HG03139 (cell line): Measurements from ENCODE around the gene LSP1.

Experiments used
- ATAC-seq: cut with Tn5 transposase; IDR thresholded peaks from one replicate; pipeline ENCODE4 v1.9.1; 2021; ENCODE audit not compliant: unreplicated experiment

The LSP1 gene

DNA sequence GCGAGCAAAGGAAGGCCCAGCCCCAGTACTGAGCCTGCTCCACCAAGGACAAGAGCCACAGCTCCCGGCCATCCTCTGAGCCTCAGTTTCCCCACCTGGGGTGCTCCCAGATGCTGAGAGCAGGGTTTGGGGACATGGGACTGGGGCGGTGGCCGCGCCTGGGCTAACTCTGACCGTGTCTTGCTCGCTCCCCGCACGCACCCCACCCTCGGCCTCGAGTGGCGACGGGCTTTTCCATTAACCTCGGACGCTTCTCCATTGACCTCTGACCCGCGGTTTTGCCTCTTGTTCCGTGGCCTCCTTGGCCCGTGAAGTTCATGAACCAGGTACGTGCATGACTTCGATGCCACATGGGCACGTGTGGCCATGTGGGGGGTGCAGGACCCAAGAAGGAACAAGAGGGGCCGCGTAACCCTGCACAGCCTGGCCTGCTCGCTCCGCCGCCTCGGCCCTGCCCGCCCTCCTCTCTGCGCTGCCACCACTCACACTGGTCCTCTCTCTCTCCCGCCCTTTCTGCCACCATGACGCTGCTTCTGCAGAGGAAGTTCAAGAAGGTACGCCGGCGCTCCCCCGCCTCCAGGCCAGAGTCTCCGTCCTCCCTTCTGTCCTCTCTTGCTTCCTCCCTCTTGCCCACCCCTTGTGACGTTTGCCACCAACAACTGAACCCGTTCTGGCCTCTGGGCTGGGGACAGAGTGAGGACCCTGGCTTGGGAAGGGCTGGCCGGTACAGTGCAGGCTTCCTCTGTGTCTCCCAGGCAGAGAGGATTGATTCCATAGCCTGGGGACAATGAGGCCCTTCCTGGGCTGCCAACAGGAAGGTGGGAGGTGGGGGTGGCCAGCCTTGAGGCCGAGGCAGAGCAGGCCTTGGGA, 73.5 kb downstream of the LSP1 start:
- no peak for ATAC-seq

DNA sequence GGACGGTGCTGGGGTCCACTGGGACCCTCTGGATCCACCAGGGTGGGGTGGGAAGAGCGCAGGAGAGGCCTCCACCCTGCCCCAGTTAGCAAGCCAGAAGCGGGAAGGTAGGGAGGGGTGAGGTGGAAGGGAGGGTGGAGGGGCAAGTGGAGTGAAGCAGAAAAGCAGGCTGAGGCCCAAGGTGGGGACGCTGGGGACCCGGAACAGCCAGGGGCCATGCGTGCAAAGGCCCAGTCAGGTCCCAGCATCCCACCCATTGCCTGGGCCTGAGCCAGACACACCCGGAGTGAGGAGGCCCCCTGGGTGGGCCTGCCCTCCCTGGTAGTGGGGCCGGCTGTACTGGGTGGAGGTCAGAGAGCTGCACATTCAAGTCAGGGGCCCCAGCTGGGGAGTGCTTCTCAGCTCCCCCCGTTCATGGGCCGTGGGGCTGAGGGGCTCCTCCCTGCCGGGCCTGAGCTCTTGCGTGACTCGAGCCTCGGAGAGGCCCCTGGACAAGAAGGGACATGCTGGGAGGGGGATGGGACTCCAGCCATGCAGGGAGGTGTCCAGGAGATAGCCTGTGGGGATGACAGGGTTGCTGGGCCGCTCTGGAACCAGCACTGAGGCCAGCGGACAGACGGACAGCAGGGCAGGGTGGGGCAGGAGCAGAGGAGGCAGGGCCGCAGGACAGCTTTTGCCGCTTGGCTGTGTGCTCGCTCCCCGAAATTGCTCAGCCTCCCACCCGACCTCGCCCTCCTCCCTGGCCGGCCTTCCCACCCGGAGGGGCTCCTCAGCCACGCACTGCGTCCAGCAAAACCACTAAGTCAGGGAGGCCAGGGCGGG, 74.4 kb downstream of the LSP1 start:
- no peak for ATAC-seq

DNA sequence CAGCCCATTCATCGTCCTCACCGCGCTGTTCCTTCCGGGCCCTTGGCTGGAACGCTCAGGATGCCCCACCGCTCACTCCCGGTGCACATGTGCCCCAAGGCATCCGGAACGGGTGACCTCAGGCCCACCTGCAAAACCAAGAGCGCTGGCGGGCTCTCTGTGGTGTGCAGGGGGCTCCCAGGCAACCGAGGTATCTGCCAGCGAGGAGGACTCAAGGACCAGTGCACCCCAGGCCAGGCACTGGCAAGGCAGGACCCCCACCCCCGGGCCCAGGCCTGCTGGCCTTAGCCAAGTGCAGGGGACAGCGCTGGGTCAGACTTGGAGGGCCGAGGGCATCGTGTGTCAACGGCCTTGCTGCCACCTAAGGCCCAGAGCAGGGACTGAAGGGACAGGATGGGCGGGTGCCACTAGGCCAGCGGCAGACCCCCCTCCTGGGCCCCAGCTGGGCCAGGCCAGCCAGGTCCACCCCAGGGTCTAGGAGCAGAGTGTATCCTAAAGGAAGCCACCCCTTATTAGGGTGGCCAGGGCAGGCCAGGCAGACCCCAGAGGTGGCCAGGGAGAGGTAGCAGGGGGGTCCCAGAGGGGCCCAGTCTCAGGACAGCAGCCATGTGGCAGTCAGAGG, 75.1 kb downstream of the LSP1 start:
- no peak for ATAC-seq

DNA sequence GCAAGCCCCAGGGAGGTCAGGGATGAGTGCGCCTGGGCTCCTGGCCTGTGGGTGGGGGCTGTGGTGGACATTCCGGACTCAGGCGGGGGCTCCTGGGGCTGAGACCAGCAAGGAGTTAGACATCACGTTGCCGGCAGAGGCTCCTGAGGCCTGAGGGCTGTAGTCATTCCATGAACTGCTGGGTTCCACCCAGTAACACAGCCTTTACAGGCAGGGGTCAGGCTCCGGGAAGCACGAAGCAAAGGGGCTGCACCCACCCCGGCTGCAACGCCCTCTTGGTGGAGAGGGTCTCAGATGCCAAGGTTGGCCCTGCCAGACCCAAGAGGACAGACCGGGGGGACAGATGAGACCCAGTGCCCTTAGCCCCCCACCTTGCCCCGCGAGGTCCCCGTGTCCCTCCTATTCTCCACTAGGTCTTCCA, 75.6 kb downstream of the LSP1 start:
- ATAC-seq = no peak

DNA sequence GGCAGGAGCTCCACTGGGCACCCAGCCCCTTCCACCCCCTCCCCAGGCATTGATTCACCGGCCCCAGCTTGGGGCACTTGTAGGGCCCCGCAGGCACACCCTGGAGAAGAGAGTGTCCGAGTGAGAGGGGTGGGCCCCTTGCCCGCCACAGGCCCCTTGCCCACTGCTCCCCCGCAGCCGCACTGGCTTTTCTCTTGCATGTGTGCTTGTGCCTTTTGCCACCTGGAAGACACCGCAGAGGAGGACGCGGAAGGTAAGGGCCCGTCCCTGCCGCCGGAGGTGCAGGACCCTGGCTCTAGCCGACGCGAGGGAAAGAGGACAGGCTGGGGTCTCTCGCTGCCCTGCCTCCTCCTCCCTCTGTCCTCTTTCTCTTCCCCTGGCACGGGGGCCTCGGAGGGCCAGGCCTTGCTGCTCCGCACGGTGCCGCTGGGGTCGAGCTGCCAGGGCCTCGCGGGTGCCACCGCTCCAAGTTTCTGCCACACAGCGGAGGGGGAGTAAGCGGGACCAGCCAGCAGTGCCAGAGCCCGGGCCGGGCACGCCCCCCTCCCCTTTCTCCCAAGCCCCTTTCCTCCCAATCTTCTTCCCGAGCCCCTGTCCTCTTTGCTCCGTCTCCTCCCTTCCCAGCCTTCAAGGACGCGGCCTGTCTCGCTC, 76.1 kb downstream of the LSP1 start:
- no peak for ATAC-seq

DNA sequence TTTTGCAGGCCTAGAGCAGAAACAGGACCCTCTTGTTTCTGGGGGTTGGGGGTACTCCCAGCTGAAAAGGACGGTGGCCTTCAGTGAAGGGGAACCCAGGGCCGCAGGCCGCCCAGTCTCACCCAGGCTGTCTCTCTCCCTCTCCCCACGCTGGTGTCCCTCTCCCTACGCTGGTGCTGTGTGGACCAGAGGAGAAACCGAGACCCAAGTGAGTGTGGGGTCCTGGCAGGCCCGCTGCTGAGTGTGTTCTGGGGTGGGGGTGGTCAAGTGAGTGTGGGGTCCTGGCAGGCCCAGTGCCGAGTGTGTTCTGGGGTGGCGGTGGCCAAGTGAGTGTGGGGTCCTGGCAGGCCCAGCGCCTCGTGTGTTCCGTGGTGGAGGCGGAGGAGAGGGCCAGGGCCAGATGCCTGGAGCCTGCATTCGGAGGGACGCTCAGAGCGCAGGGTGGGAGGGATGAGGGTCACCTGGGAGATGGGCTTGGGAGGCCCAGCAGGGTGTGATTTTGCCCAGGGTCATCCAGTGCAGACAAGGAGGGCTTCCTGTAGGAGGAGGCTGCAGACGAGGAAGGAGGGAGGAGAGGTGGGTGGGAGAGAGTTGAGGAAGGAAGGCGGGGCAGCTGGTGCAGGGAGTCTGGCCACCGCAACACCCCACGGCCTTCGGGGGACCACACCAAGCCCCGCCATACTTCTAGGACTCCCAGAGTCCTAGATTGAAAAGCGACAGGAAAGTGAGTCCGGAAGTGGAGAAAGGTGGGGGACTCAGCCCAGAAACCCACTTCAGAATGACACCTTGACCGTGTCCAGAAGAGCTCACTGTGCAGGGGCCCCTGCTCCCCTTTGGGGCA, 77.0 kb downstream of the LSP1 start:
- ATAC-seq = no peak

DNA sequence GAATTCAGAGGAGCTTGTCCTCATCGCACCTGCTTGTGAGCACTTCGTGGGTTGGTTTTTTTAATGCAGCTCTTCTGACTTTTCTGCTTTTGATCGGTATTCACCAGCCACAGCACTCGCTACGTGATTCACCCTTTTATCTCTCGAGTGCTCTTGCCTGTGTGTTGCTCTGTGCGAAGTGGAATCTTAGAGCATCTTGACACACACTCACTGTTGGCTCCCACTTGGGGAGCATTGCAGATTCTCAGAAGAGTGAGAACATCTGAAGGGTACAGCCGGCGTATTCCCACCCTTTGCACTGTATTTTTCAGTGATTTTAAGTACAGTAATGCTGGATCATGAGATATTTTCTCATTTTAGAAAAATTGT, 77.6 kb downstream of the LSP1 start:
- ATAC-seq = no peak

DNA sequence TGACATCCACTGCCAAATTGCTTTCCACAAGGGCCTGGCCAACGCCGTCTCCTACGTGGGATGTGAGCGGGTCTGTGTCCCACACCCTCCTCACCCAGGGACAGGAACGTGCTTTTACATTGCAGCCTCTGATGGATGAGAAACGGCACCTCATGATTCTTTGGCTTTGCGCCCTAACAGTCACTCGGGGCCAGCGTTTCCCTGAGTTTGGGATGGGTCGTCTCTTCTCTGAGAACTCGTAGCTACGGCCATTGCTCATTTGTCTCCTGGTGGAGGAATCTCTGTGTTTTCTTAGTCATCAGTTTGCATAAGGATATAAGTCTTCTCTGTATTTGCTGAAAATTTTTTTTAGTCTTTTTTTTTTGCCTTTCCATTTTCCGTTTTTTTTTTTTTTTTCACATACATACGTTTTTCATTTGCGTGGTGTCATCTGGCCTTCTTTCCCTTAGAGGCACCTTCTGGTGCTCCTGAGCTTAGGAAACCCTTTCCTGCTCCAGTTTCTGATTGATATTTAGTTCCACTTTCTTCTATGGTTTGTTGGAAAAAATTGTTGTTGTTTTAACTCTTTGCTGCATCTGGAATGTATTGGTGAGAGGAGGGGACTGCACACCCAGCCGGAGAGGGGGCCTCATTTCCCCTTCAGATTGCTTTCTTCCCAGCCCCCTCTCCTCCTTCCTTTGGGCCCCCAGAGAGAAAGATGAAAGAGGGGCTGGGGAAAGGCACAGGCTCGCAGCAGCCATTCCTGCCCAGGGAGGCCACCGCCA, 78.6 kb downstream of the LSP1 start:
- ATAC-seq = no peak

DNA sequence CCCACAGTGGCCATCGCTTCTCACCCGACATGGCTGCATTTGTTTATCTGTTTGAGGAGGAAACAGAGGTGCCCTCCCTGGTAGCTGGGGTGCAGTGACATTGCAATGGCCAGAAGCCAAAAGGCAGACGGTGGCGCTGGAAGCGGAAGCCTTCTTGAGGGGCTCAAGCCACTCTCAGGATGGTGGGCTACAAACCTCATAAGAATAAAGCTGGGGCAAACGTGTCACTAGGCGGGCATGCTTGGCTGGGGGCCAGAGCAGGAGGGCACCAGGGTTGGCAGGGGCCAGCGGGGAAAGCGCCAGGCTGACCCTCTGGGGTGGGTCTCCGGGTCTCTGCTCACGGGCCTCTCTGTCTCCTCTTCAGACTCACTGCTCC, 79.2 kb downstream of the LSP1 start:
- ATAC-seq = no peak

DNA sequence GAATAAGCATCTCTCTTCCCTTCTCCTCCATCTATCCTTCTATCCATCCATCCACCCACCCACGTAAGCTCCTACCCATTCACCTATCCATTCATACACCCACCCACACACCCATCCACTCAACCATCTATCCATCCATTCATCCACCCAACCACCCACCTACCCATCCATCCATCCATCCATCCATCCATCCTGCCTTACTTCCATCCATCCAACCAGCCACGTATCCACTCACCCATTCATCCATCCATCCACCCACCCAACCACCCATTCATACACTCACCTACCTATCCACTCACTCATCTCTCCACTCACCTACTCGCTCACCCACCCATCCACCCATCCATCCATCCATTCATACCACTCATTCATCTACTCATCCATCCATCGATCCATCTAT, 79.8 kb downstream of the LSP1 start:
- no peak for ATAC-seq

DNA sequence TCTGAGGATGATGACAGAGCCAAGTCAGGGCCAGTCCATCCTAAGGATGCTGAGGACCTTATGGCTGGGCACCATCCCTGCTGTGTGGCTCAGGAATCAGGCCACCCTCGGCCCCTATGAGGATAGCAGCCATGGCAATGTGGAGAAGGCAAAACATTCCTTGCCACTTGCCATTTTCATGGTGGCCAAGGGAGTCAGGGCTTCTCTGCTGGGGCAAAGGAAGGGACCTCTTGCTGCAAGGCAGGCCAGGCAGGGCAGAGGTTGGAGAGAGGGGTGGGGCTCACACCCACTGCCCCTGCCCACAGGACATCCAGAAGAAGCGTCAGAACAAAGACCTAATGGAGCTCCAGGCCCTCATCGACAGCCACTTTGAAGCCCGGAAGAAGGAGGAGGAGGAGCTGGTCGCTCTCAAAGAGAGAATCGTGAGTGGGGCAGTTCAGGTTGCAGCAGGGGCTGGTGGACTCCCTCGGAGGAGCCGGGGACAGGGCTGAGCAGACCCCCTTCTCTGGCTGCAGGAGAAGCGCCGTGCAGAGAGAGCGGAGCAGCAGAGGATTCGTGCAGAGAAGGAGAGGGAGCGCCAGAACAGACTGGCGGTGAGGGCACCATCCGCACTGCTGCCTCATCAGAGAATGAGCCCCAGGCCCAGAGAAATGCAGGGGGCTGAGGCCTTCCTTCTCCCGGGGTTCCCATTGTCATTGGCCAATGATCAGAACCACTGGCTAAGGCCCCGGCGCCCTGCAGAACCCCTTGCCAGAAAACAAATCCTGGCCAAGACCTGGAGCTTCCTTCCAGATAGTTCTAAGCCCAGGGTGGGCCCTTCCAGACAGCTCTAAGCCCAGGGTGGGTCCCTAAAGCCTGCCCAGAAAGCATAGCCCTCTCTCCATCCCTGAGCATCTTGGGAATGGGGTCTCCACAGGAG, 80.8 kb downstream of the LSP1 start:
- no peak for ATAC-seq

DNA sequence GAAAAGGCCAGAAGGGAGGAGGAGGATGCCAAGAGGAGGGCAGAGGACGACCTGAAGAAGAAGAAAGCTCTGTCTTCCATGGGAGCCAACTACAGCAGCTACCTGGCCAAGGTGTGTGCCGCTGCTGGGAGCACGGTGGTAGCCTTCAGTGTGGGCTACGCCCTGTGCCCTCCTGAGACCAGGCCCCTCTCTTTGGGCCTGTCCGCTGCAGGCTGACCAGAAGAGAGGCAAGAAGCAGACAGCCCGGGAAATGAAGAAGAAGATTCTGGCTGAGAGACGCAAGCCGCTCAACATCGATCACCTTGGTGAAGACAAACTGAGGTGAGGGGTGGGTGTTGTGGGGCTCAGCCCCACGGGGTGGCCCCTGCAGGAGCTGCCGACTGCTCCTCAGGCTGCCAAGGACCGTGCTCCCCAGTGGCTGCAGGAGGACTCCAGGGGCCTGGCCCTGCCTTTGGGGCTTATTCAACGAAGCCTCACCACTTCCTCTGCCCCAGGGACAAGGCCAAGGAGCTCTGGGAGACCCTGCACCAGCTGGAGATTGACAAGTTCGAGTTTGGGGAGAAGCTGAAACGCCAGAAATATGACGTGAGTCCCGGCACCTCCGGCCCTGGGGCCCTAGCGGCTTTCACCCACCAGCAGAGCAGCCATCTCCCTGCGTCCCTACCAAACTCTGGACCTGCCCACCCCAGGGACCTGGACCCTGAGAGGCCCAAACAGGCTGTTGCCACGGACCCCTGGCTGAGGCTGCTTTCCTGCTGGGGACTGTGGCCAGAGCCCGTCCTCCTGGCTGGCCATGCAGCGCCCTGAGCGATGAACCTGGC, 81.7 kb downstream of the LSP1 start:
- no peak for ATAC-seq

DNA sequence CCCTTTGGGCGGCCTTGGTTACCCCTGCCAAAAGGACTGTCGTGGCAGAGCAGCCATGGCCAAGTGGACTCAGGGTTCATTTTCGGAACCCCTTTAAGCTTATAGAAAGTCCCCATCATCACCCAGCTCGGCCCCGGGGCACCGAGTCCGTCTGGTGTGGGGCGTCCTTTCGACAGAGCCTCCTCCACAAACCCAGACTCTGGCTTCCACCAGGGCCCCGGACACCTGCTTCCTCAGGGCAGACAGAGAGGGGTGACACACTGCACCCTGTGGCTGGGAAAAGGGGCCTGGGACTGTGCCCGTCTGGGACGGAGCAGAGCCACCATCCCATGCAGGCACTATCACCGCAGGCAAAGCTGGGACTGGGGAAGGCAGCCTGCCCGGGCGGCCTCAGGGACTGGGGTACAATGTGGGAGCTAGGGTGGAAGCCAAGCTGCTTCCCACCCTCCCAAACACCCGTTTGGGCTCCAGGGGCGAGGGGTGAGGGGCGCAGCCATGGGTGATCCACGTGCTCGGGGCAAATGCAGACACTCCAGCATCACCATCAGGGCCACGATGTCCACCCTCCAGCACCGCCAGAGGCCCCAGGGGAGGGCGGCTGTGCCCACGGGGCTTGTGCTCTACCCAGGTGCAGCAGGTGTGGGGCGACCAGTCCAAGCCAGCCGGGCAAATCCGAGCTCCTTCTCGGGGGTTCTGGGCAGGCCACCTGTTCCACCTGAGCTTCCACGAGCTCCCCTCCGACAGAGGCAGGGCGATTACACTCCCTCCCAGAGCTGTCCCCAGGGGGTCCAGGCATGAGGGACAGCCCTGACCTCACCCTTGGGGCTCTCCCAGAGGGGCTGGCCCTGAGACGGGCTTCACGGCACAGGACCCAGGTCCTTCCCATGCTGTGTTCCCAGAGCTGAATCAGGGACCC, 82.5 kb downstream of the LSP1 start:
- no peak for ATAC-seq

DNA sequence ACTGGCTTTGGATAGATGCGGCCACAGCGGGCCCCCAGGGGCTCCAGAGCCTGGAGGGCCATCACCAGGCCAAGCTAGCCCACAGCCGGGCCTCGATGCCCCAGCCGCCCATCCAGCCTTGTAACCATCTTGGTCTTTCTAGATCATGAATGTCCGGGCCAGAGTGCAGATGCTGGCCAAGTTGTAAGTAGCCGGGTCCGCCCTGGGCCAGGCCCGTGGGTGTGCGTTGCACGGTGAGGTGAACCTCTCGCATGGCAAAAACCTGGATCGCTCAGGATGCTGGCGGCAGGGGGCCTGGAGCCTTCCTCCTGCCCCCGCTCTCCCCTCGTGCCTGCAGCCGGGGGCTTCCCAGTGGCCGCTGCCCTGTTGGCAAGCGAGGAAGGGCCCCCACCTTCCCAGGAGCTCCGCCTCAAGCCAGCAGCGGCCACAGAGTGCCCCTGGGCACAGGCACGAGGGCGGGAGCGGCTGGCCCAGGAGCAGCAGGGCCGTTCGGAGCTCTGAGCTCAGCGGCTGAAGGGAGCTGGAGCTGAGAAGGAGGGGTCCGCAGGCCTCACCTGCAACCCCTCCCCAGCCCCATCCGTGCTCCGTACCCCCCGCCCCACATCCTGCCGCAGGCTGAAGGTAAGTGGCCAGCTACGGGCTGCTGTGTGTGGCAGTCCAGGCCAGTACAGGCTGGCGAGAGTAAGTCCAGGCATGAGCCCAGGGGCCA, 83.3 kb downstream of the LSP1 start:
- no peak for ATAC-seq

DNA sequence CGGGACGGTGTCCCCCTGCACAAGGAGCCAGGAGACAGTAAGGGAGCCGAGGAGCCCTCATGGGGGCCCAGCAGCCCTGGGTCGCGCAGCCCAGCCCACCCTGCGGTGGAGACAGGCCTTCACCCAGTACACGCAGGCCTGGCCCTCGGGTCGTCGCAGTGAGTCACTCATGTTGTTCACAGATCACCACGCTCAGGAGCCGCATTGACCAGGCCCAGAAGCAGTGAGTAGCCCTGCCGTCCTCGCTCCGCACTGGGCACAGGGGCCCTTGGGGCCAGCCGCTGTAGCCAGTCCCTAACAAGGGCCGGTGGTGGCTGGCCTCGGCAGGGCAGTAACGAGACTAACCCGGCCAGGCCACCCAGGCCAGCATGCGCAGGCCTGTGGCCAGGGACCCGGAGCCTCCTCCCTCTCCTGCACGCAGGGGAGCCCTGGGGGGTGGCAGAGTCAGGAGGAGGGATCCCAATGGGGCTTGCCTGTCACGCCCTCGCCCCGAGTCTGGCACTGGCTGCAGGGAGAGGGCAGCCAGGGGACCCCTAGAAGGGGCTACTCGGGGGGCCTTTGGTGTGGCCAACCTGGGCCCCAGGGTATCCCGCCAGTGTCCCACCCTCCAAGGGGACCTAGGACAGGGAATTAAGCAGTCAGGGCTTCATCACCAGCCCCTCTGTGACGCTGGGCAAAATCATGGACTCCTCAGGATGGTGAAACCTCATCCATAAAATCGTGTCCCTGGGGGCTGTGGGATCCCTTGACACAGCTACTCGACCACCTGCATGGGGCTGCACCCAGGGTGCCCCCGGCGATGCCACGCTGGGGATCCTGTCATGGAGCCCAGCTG, 84.1 kb downstream of the LSP1 start:
- ATAC-seq = no peak
